ENCODE data around the gene ARSD. TPM values are rescaled to one million over a fixed set of nuclear protein-coding genes. Genes with fewer than 3 reads are reported as not detected.
A peak's percentile ranks its signal among the peaks of the same experiment; 100 is the strongest.
"Not testable (repeated sequence)": the region's sequence is repeated elsewhere in the genome, so short reads cannot be mapped to it uniquely, and the experiment has no call there.

ARSD gene
- total and polyA plus RNA-seq, 3 experiments from 2014 or later = 1.6 to 4.0 (median 2.2) TPM

DNA sequence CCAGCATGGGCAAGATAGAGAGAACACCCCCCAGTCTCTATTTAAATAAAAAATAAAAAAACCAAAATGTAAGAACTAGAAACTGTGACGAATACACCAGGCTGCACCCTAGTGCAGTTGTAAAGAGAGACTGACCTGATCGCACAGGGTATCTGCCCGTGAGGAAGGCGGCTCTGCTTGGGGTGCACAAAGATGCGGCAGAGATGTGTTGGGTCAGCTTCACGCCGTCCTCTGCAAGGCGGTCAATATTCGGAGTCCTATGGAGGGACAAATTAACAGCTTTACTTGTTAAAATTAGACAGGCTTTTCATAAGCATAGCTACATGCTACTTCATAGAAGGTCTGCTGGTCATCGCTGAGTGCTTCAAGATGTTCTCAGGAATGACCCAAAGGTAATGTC, 26.1 kb upstream of the ARSD start:
- H3K27ac Mint-ChIP-seq = no peak overlapping the region
- Histone ChIP-seq H3K36me3 (ENCODE audit: insufficient read depth, low read length) (no peaks in the 10 kb centered on the region), H3K4me3 (ENCODE audit: low read length) (no peak overlapping the region), H3K4me1 (ENCODE audit: insufficient read depth, low read length) (no peaks in the 10 kb centered on the region), H3K27me3 (ENCODE audit: insufficient read depth, low read length, poor library complexity, severe bottlenecking) (no peaks in the 10 kb centered on the region), H3K9me3 (ENCODE audit: low read length) (no peaks in the 10 kb centered on the region), H3K27ac (ENCODE audit: low read depth, low read length) (no peak overlapping the region)
- ChIA-PET CTCF (no interaction called here), POLR2A (no interaction called here)
- peaks cover 0 to 10% of the 10 kb centered on the region in 2 donors for H3K27me3 Mint-ChIP-seq
- H3K36me3 Mint-ChIP-seq = no peaks in the 10 kb centered on the region
- H3K4me1 Mint-ChIP-seq = no peaks in the 10 kb centered on the region
- no peak for DNase-seq
- H3K9me3 Mint-ChIP-seq = no peaks in the 10 kb centered on the region
- H3K4me3 Mint-ChIP-seq = no peak overlapping the region

DNA sequence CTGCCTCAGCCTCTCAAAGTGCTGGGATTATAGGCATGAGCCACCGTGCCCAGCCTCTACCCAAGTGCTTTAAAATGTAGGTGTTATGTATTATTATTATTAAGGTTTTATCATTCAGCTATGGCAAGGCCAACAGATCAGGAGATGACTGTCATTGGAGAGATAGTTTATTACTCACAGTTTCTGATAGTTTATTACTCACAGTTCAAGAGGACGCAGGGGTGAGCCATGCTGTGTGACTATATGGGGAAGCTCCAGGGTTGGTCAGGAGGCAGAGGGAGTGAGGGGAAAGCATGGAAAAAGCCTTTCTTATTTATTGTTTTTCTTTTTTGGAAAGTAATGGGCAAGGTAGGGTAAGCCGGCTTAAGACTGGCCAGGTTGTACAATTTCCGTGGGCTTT, 25.4 kb upstream of the ARSD start:
- Histone ChIP-seq H3K9me3 (ENCODE audit: low read length) (no peaks in the 10 kb centered on the region), H3K4me3 (ENCODE audit: low read length) (no peak overlapping the region), H3K4me1 (ENCODE audit: insufficient read depth, low read length) (no peaks in the 10 kb centered on the region), H3K27me3 (ENCODE audit: insufficient read depth, low read length, poor library complexity, severe bottlenecking) (no peaks in the 10 kb centered on the region), H3K36me3 (ENCODE audit: insufficient read depth, low read length) (no peaks in the 10 kb centered on the region), H3K27ac (ENCODE audit: low read depth, low read length) (no peak overlapping the region)
- Mint-ChIP-seq H3K9me3 (no peaks in the 10 kb centered on the region), H3K4me3 (no peak overlapping the region), H3K36me3 (no peaks in the 10 kb centered on the region), H3K27me3 (peaks cover 0 to 8% of the 10 kb centered on the region in 2 donors), H3K4me1 (no peaks in the 10 kb centered on the region), H3K27ac (no peak overlapping the region)
- ChIA-PET POLR2A (no interaction called here), CTCF (no interaction called here)
- no peak for DNase-seq

DNA sequence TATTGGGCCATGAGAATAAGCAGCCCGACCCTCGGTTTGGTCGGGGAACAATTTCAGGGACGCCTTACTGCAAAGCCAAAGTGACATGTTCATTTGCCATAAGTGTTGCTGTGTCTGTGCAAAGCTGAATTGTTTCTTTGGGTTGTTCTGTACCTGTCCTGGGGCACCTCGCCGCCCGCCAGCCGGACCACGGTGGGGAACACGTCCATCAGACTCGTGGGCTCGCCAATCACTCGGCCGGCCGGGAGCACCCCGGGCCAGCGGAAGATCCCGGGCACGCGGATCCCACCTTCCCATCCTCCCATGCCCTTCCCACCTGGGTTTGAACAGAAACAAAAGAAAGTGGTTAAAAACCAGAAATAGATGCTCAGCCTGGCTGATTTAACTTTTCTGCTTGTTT, 8.8 kb upstream of the ARSD start:
- POLR2A ChIA-PET; H3K4me1 ChIP-seq (ENCODE audit: insufficient read depth, low read length); H3K4me3 Mint-ChIP-seq; H3K36me3 Mint-ChIP-seq; CTCF ChIA-PET; H3K27ac Mint-ChIP-seq; H3K9me3 Mint-ChIP-seq; H3K36me3 ChIP-seq (ENCODE audit: insufficient read depth, low read length); H3K27ac ChIP-seq (ENCODE audit: low read depth, low read length); H3K27me3 ChIP-seq (ENCODE audit: insufficient read depth, low read length, poor library complexity, severe bottlenecking); DNase-seq; H3K4me1 Mint-ChIP-seq; H3K4me3 ChIP-seq (ENCODE audit: low read length); H3K9me3 ChIP-seq (ENCODE audit: low read length): not testable (repeated sequence)
- peaks cover 3 to 13% of the 10 kb centered on the region in 2 donors for H3K27me3 Mint-ChIP-seq

DNA sequence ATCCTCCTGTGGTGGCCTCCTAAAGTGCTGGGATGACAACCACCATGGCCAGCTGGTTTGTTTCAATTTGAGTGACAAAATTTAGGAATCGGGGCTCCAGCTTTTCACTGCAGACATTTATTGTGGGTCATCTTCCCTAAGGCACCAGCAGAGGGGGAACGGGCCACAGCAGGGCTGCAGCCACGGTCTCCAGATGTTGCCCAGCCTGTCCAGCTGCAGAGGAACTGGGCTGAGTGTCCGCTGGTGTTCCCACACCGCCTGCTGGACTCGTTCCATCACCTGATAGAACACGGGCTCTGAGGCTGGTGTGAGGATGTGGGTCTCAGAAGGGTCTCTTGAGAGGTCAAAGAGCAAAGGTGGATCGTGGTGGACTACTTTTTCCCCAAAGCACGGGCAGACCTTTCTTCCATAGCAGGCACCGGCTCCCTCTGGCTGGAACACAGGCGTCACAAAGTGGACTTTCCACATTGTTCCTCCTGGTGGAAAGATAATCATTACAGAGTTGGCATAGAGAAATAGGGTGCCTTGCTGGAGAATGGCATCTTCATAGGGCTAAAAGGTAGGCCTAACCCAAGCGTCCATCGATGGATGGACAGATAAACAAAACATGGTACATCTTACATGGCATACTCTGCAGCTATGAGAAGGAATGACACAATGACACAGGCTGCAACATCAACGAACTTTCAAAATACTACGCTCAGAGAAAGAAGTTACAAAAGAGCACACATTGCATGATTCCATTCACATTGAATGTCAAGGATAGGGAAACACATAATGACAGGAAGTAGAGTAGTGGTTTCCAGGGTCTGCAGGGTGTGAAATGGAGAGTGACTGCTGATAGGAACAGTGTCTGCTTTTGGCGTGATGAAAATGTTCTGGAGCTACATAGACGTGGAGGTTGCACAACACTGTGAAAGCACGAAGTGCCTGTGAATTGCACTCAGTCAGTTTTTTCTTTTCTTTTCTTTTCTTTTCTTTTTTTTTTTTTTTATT, 5.9 kb upstream of the ARSD start:
- no peak for DNase-seq
- H3K27me3 Mint-ChIP-seq = peaks cover 8 to 13% of the 10 kb centered on the region in 2 donors
- H3K4me3 Mint-ChIP-seq = no peak overlapping the region
- H3K4me1 Mint-ChIP-seq = peaks cover 0 to 5% (median 5%) of the 10 kb centered on the region in 3 donors
- no peak overlapping the region for H3K4me3 ChIP-seq (ENCODE audit: low read length)
- H3K9me3 Mint-ChIP-seq = peaks cover 0 to 11% (median 2%) of the 10 kb centered on the region in 5 donors
- ChIA-PET CTCF (no interaction called here), POLR2A (no interaction called here)
- no peaks in the 10 kb centered on the region for H3K27me3 ChIP-seq (ENCODE audit: insufficient read depth, low read length, poor library complexity, severe bottlenecking)
- H3K36me3 Mint-ChIP-seq = no peaks in the 10 kb centered on the region
- no peaks in the 10 kb centered on the region for H3K9me3 ChIP-seq (ENCODE audit: low read length)
- no peaks in the 10 kb centered on the region for H3K4me1 ChIP-seq (ENCODE audit: insufficient read depth, low read length)
- H3K27ac Mint-ChIP-seq = no peak overlapping the region
- no peak overlapping the region for H3K27ac ChIP-seq (ENCODE audit: low read depth, low read length)
- no peaks in the 10 kb centered on the region for H3K36me3 ChIP-seq (ENCODE audit: insufficient read depth, low read length)

DNA sequence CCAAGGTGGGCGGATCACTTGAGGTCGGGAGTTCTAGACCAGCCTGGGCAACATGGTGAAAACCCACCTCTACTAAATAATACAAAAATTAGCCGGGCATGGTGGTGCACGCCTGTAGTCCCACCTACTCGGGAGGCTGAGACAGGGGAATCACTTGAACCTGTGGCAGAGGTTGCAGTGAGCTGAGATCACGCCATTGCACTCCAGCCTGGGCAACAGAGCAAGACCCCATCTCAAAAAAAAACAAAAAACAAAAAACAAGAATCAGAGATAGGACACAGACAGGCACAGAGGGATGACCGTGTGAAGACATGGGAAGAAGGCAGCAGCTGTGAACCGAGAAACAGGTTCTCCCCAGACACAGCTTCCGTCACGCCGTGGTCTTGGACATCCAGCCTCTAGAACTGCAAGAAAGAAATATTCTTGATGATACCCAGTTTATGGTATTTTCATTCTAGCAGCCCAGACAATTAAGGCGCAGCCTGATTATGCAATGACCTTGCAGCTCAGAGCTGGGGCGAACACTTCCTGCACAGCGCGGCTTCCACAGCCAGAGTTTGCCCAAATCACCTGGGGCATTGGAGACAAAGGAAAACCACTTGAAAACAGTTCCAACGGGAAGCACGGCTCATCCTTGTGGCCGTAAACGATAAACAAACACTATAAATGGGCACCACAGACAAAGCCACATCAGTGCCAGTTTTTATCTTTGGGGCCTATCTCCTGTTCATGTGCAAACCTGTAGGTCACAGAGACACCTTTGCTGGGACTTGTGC, 4.2 kb upstream of the ARSD start:
- no peak overlapping the region for H3K27ac Mint-ChIP-seq

DNA sequence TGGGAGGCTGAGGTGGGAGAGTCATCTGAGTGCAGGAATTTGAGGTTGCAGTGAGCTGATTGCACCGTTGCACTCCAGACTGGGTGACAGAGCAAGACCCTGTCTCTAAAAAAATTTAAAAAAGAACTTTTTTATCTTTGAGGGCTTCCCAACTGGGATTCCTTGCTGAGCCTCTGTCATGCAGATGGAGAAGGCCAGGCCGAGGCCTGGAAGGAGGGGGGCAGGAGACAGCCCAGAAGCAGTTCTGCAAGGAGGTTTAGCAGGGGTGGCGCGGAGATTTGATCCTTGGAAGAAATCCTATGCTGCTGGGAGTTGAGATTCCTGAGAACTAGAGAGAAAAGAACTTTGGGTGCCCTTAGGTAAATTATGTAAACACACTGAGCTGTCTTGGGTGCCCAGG, 2.5 kb upstream of the ARSD start:
- no peak overlapping the region for H3K27ac ChIP-seq (ENCODE audit: low read depth, low read length)
- H3K4me3 Mint-ChIP-seq = no peak overlapping the region
- no peak overlapping the region for H3K27ac Mint-ChIP-seq
- H3K4me1 Mint-ChIP-seq = peaks cover 0 to 7% (median 5%) of the 10 kb centered on the region in 3 donors
- no peaks in the 10 kb centered on the region for H3K27me3 ChIP-seq (ENCODE audit: insufficient read depth, low read length, poor library complexity, severe bottlenecking)
- no peaks in the 10 kb centered on the region for H3K4me1 ChIP-seq (ENCODE audit: insufficient read depth, low read length)
- H3K36me3 ChIP-seq (ENCODE audit: insufficient read depth, low read length) = no peaks in the 10 kb centered on the region
- H3K9me3 ChIP-seq (ENCODE audit: low read length) = no peaks in the 10 kb centered on the region
- peaks cover 6 to 7% of the 10 kb centered on the region in 2 donors for H3K27me3 Mint-ChIP-seq
- POLR2A ChIA-PET = no interaction called here
- CTCF ChIA-PET = no interaction called here
- H3K36me3 Mint-ChIP-seq = peaks cover 0 to 2% (median 2%) of the 10 kb centered on the region in 3 donors
- peaks cover 0 to 11% (median 2%) of the 10 kb centered on the region in 5 donors for H3K9me3 Mint-ChIP-seq
- no peak for DNase-seq
- H3K4me3 ChIP-seq (ENCODE audit: low read length) = no peak overlapping the region

More for the DNA sequence above, 4.2 kb upstream of the ARSD start:
- Histone ChIP-seq H3K36me3 (ENCODE audit: insufficient read depth, low read length) (no peaks in the 10 kb centered on the region), H3K4me3 (ENCODE audit: low read length) (no peak overlapping the region), H3K27ac (ENCODE audit: low read depth, low read length) (no peak overlapping the region), H3K9me3 (ENCODE audit: low read length) (no peaks in the 10 kb centered on the region), H3K4me1 (ENCODE audit: insufficient read depth, low read length) (no peaks in the 10 kb centered on the region), H3K27me3 (ENCODE audit: insufficient read depth, low read length, poor library complexity, severe bottlenecking) (no peaks in the 10 kb centered on the region)
- no peaks in the 10 kb centered on the region for H3K36me3 Mint-ChIP-seq
- ChIA-PET POLR2A (no interaction called here), CTCF (no interaction called here)
- H3K4me3 Mint-ChIP-seq = no peak overlapping the region
- peaks cover 0 to 7% (median 5%) of the 10 kb centered on the region in 3 donors for H3K4me1 Mint-ChIP-seq
- peaks cover 8 to 9% of the 10 kb centered on the region in 2 donors for H3K27me3 Mint-ChIP-seq
- DNase-seq = no peak
- peaks cover 0 to 11% (median 2%) of the 10 kb centered on the region in 5 donors for H3K9me3 Mint-ChIP-seq

DNA sequence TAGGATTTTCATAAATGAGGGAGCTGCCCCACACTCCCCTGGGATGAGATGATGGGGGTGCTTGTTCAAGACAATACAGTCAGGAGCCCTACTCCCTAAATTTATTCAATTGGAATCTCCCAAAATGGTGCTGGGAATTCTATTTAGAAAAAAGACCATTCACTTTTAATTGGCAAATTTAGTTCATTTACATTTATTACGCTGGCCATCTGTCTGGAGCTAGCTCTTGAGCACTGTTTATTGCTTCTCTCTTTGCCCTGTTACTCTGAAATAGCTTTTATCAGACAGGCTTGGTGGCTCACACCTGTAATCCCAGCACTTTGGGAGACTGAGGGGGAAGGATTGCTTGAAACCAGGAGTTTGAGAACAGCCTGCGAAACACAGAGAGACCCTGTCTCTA, 2.0 kb upstream of the ARSD start:
- peaks cover 4 to 6% of the 10 kb centered on the region in 2 donors for H3K27me3 Mint-ChIP-seq
- no peak for DNase-seq
- peaks cover 0 to 11% (median 2%) of the 10 kb centered on the region in 5 donors for H3K9me3 Mint-ChIP-seq
- Histone ChIP-seq H3K27me3 (ENCODE audit: insufficient read depth, low read length, poor library complexity, severe bottlenecking) (no peaks in the 10 kb centered on the region), H3K4me3 (ENCODE audit: low read length) (no peak overlapping the region), H3K36me3 (ENCODE audit: insufficient read depth, low read length) (no peaks in the 10 kb centered on the region), H3K27ac (ENCODE audit: low read depth, low read length) (no peak overlapping the region), H3K4me1 (ENCODE audit: insufficient read depth, low read length) (no peaks in the 10 kb centered on the region), H3K9me3 (ENCODE audit: low read length) (no peaks in the 10 kb centered on the region)
- ChIA-PET POLR2A (no interaction called here), CTCF (no interaction called here)
- H3K4me1 Mint-ChIP-seq = peaks cover 0 to 7% (median 5%) of the 10 kb centered on the region in 3 donors
- no peak overlapping the region for H3K4me3 Mint-ChIP-seq
- H3K36me3 Mint-ChIP-seq = peaks cover 0 to 4% (median 2%) of the 10 kb centered on the region in 3 donors
- no peak overlapping the region for H3K27ac Mint-ChIP-seq

DNA sequence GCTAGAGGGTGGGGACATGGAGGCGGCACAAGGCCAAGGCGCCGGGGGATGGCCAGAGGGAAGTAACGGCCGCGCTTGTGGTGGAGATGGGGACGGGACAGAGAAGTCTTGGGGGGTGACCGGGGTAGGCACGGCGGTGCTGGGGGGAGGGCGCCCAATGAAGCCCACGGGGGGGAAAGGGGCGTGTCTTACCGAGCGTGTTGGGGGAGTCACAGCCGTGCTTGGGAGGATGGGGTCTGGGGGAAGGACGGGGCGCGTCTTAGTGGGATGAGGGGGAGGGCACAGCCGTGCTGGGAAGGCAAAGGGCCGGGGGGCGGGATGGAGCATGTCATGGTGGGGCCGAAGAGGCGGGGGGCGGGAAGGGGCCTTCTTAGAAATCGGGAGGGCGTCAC, 952 bp downstream of the ARSD start:
- peaks cover 0 to 11% (median 2%) of the 10 kb centered on the region in 5 donors for H3K9me3 Mint-ChIP-seq
- Histone ChIP-seq H3K9me3 (ENCODE audit: low read length) (no peaks in the 10 kb centered on the region), H3K4me1 (ENCODE audit: insufficient read depth, low read length) (no peaks in the 10 kb centered on the region), H3K27me3 (ENCODE audit: insufficient read depth, low read length, poor library complexity, severe bottlenecking) (no peaks in the 10 kb centered on the region), H3K4me3 (ENCODE audit: low read length) (no peak overlapping the region), H3K36me3 (ENCODE audit: insufficient read depth, low read length) (no peaks in the 10 kb centered on the region), H3K27ac (ENCODE audit: low read depth, low read length) (no peak overlapping the region)
- POLR2A ChIA-PET = no interaction called here
- H3K36me3 Mint-ChIP-seq = peaks cover 0 to 4% (median 2%) of the 10 kb centered on the region in 3 donors
- CTCF ChIA-PET = no interaction called here
- peak overlapping the region in 6 of 7 donors; percentile 67 to 92 (median 86) for H3K4me3 Mint-ChIP-seq
- H3K4me1 Mint-ChIP-seq = peaks cover 0 to 7% (median 5%) of the 10 kb centered on the region in 3 donors
- peak in 2 of 5 donors; percentile 0 to 43 for DNase-seq
- peaks cover 0 to 6% of the 10 kb centered on the region in 2 donors for H3K27me3 Mint-ChIP-seq
- H3K27ac Mint-ChIP-seq = peak overlapping the region in 4 of 8 donors; percentile 29 to 71 (median 52)
